ENCODE results near the gene KCNMA1. TPM values are rescaled to one million over a fixed set of nuclear protein-coding genes. Genes with fewer than 3 reads are reported as not detected.

Gene KCNMA1
- total and polyA plus RNA-seq, 7 experiments from 2014 or later: 0.42 TPM; not detected in 6

GRCh38 chr10:76944640-76945039 lies 693.0 kb downstream of the KCNMA1 start:
- peaks cover 0 to 21% (median 11%) of the 10 kb centered on the region in 5 donors for H3K27me3 Mint-ChIP-seq
- H3K27ac ChIP-seq (ENCODE audit: low read depth, low read length): no peak overlapping the region
- no peak overlapping the region for H3K27ac Mint-ChIP-seq
- no peak overlapping the region for H3K4me3 ChIP-seq (ENCODE audit: low read length)
- ChIA-PET CTCF (interaction anchor here (1.0 kb wide), 1 partner anchor 61 kb away, joined by 3 read pairs; no protein-coding TSS in a partner anchor), POLR2A (no interaction called here)
- no peaks in the 10 kb centered on the region for H3K4me1 ChIP-seq (ENCODE audit: control insufficient read depth in 2 of 2, insufficient read depth in 2 of 2, low read length in 2 of 2)
- H3K9me3 Mint-ChIP-seq: peaks cover 0 to 3% (median 0%) of the 10 kb centered on the region in 11 donors
- peaks cover 0 to 4% (median 0%) of the 10 kb centered on the region in 7 donors for H3K4me1 Mint-ChIP-seq
- no peak for ATAC-seq
- no peaks in the 10 kb centered on the region for H3K36me3 Mint-ChIP-seq
- no peak overlapping the region for H3K4me3 Mint-ChIP-seq
- no peaks in the 10 kb centered on the region for H3K27me3 ChIP-seq (ENCODE audit: control insufficient read depth in 2 of 2, insufficient read depth in 2 of 2, low read length in 2 of 2)
- no peaks in the 10 kb centered on the region for H3K36me3 ChIP-seq (ENCODE audit: control insufficient read depth in 2 of 3, insufficient read depth in 3 of 3, low read length in 3 of 3)
- no peak for DNase-seq
- intact Hi-C loops (cut with micrococcal nuclease): no loop called here
- no peaks in the 10 kb centered on the region for H3K9me3 ChIP-seq (ENCODE audit: control insufficient read depth in 2 of 3, low read length in 3 of 3)

- DNase-seq: no peak
- no peak overlapping the region for H3K4me3 ChIP-seq (ENCODE audit: low read length)
- Mint-ChIP-seq H3K9me3 (peaks cover 0 to 8% (median 0%) of the 10 kb centered on the region in 11 donors), H3K36me3 (no peaks in the 10 kb centered on the region), H3K4me3 (no peak overlapping the region), H3K27me3 (peaks cover 0 to 28% (median 21%) of the 10 kb centered on the region in 5 donors), H3K27ac (no peak overlapping the region), H3K4me1 (peaks cover 0 to 4% (median 0%) of the 10 kb centered on the region in 7 donors)
- CTCF ChIA-PET: no interaction called here
- H3K9me3 ChIP-seq (ENCODE audit: control insufficient read depth in 2 of 3, low read length in 3 of 3): no peaks in the 10 kb centered on the region
- no peaks in the 10 kb centered on the region for H3K4me1 ChIP-seq (ENCODE audit: control insufficient read depth in 2 of 2, insufficient read depth in 2 of 2, low read length in 2 of 2)
- no peak for ATAC-seq
- intact Hi-C loops (cut with micrococcal nuclease): no loop called here
- no peaks in the 10 kb centered on the region for H3K27me3 ChIP-seq (ENCODE audit: control insufficient read depth in 2 of 2, insufficient read depth in 2 of 2, low read length in 2 of 2)
- H3K36me3 ChIP-seq (ENCODE audit: control insufficient read depth in 2 of 3, insufficient read depth in 3 of 3, low read length in 3 of 3): no peaks in the 10 kb centered on the region
- no peak overlapping the region for H3K27ac ChIP-seq (ENCODE audit: low read depth, low read length)
- POLR2A ChIA-PET: no interaction called here
Observed at GRCh38 chr10:76942628-76943416, 694.8 kb downstream of the KCNMA1 start.

- Histone ChIP-seq H3K4me1 (ENCODE audit: control insufficient read depth in 2 of 2, insufficient read depth in 2 of 2, low read length in 2 of 2) (no peaks in the 10 kb centered on the region), H3K36me3 (ENCODE audit: control insufficient read depth in 2 of 3, insufficient read depth in 3 of 3, low read length in 3 of 3) (no peaks in the 10 kb centered on the region), H3K27me3 (ENCODE audit: control insufficient read depth in 2 of 2, insufficient read depth in 2 of 2, low read length in 2 of 2) (no peaks in the 10 kb centered on the region), H3K27ac (ENCODE audit: low read depth, low read length) (no peak overlapping the region), H3K9me3 (ENCODE audit: control insufficient read depth in 2 of 3, low read length in 3 of 3) (no peaks in the 10 kb centered on the region), H3K4me3 (ENCODE audit: low read length) (no peak overlapping the region)
- ChIA-PET CTCF (no interaction called here), POLR2A (no interaction called here)
- Mint-ChIP-seq H3K9me3 (peaks cover 0 to 8% (median 0%) of the 10 kb centered on the region in 11 donors), H3K36me3 (no peaks in the 10 kb centered on the region), H3K4me1 (peaks cover 0 to 4% (median 0%) of the 10 kb centered on the region in 7 donors), H3K4me3 (no peak overlapping the region), H3K27ac (peak overlapping the region in 1 of 9 donors; percentile 12), H3K27me3 (peaks cover 0 to 29% (median 22%) of the 10 kb centered on the region in 5 donors)
- no peak for ATAC-seq
- DNase-seq: no peak
- intact Hi-C loops (cut with micrococcal nuclease): no loop called here
Observed at GRCh38 chr10:76939933-76940468, 697.6 kb downstream of the KCNMA1 start.

GRCh38 chr10:76937181-76937600 lies 700.4 kb downstream of the KCNMA1 start:
- H3K4me1 ChIP-seq (ENCODE audit: control insufficient read depth in 2 of 2, insufficient read depth in 2 of 2, low read length in 2 of 2): no peaks in the 10 kb centered on the region
- H3K27me3 ChIP-seq (ENCODE audit: control insufficient read depth in 2 of 2, insufficient read depth in 2 of 2, low read length in 2 of 2): no peaks in the 10 kb centered on the region
- CTCF ChIA-PET: no interaction called here
- H3K9me3 ChIP-seq (ENCODE audit: control insufficient read depth in 2 of 3, low read length in 3 of 3): no peaks in the 10 kb centered on the region
- no peak for ATAC-seq
- Mint-ChIP-seq H3K27me3 (peaks cover 0 to 24% (median 17%) of the 10 kb centered on the region in 5 donors), H3K9me3 (peaks cover 0 to 6% (median 0%) of the 10 kb centered on the region in 11 donors), H3K4me3 (no peak overlapping the region), H3K36me3 (no peaks in the 10 kb centered on the region), H3K4me1 (no peaks in the 10 kb centered on the region), H3K27ac (no peak overlapping the region)
- H3K27ac ChIP-seq (ENCODE audit: low read depth, low read length): no peak overlapping the region
- DNase-seq: no peak
- intact Hi-C loops (cut with micrococcal nuclease): no loop called here
- H3K36me3 ChIP-seq (ENCODE audit: control insufficient read depth in 2 of 3, insufficient read depth in 3 of 3, low read length in 3 of 3): no peaks in the 10 kb centered on the region
- no peak overlapping the region for H3K4me3 ChIP-seq (ENCODE audit: low read length)
- POLR2A ChIA-PET: no interaction called here

- H3K4me1 Mint-ChIP-seq: no peaks in the 10 kb centered on the region
- no peaks in the 10 kb centered on the region for H3K4me1 ChIP-seq (ENCODE audit: control insufficient read depth in 2 of 2, insufficient read depth in 2 of 2, low read length in 2 of 2)
- POLR2A ChIA-PET: no interaction called here
Observed at GRCh38 chr10:76935941-76936613, 701.5 kb downstream of the KCNMA1 start.

GRCh38 chr10:76928565-76928964 lies 709.0 kb downstream of the KCNMA1 start:
- DNase-seq: no peak
- CTCF ChIA-PET: no interaction called here

More at GRCh38 chr10:76935941-76936613, 701.5 kb downstream of the KCNMA1 start:
- no peaks in the 10 kb centered on the region for H3K36me3 ChIP-seq (ENCODE audit: control insufficient read depth in 2 of 3, insufficient read depth in 3 of 3, low read length in 3 of 3)
- no peaks in the 10 kb centered on the region for H3K27me3 ChIP-seq (ENCODE audit: control insufficient read depth in 2 of 2, insufficient read depth in 2 of 2, low read length in 2 of 2)
- no peak for ATAC-seq
- H3K9me3 ChIP-seq (ENCODE audit: control insufficient read depth in 2 of 3, low read length in 3 of 3): no peaks in the 10 kb centered on the region
- no peak for DNase-seq
- Mint-ChIP-seq H3K27ac (no peak overlapping the region), H3K27me3 (peaks cover 0 to 24% (median 17%) of the 10 kb centered on the region in 5 donors), H3K9me3 (peaks cover 0 to 6% (median 0%) of the 10 kb centered on the region in 11 donors), H3K36me3 (no peaks in the 10 kb centered on the region), H3K4me3 (no peak overlapping the region)
- H3K27ac ChIP-seq (ENCODE audit: low read depth, low read length): no peak overlapping the region
- H3K4me3 ChIP-seq (ENCODE audit: low read length): no peak overlapping the region
- CTCF ChIA-PET: no interaction called here
- intact Hi-C loops (cut with micrococcal nuclease): no loop called here

More at GRCh38 chr10:76928565-76928964, 709.0 kb downstream of the KCNMA1 start:
- intact Hi-C loops (cut with micrococcal nuclease): no loop called here
- H3K4me3 ChIP-seq (ENCODE audit: low read length): no peak overlapping the region
- no peak for ATAC-seq
- Mint-ChIP-seq H3K36me3 (no peaks in the 10 kb centered on the region), H3K4me1 (no peaks in the 10 kb centered on the region), H3K4me3 (no peak overlapping the region), H3K9me3 (peaks cover 0 to 15% (median 0%) of the 10 kb centered on the region in 11 donors), H3K27me3 (peaks cover 0 to 5% (median 0%) of the 10 kb centered on the region in 5 donors), H3K27ac (no peak overlapping the region)
- POLR2A ChIA-PET: no interaction called here
- no peaks in the 10 kb centered on the region for H3K36me3 ChIP-seq (ENCODE audit: control insufficient read depth in 2 of 3, insufficient read depth in 3 of 3, low read length in 3 of 3)
- no peak overlapping the region for H3K27ac ChIP-seq (ENCODE audit: low read depth, low read length)
- no peaks in the 10 kb centered on the region for H3K27me3 ChIP-seq (ENCODE audit: control insufficient read depth in 2 of 2, insufficient read depth in 2 of 2, low read length in 2 of 2)
- H3K4me1 ChIP-seq (ENCODE audit: control insufficient read depth in 2 of 2, insufficient read depth in 2 of 2, low read length in 2 of 2): no peaks in the 10 kb centered on the region
- H3K9me3 ChIP-seq (ENCODE audit: control insufficient read depth in 2 of 3, low read length in 3 of 3): no peaks in the 10 kb centered on the region

All from naive thymus-derived CD4-positive, alpha-beta T cell (primary cell).